A673 (cell line): ENCODE data around the gene ZSCAN5C.

Experiments
- CTCF ChIP-seq: fragments of 300-800, 200-600 bp; sonication (generic); conservative IDR thresholded peaks from 2 replicates; pipeline ENCODE4 v1.5.1; 2017; ENCODE audit warnings: low read depth, mild to moderate bottlenecking, antibody characterized with exemption, low read length, moderate library complexity, mixed read lengths
- EZH2 ChIP-seq: fragments of 200-600 bp; sonication (generic); IDR thresholded peaks from 2 replicates; pipeline ENCODE4 v1.6.1; 2017; ENCODE audit warnings: borderline replicate concordance, low read depth, mild to moderate bottlenecking, mixed read lengths, antibody characterized with exemption, low read length; ENCODE audit not compliant: poor library complexity, severe bottlenecking

- TF ChIP-seq CTCF, result no peak
- TF ChIP-seq EZH2, result no peak
These were observed 45.3 kb upstream of the ZSCAN5C start for GRCh38 chr19:56156768-56157167.
